Stimulated activated CD4-positive, alpha-beta T cell treated with anti-CD3 and anti-CD28 coated beads, Interleukin-15, amount 100 ng/mL, for 48 hours (primary cell): ENCODE data around the gene KCTD11.

Experiments
- DNase-seq, 2 donors: peaks; one replicate each; pipeline ENCODE4 v3.0.0-alpha.2; 2020; ENCODE audit warnings: low read depth in 2 of 2

Gene KCTD11

GRCh38 chr17:7374353-7374752 is 22.4 kb downstream of the KCTD11 start:
- DNase-seq, result no peak

DNA sequence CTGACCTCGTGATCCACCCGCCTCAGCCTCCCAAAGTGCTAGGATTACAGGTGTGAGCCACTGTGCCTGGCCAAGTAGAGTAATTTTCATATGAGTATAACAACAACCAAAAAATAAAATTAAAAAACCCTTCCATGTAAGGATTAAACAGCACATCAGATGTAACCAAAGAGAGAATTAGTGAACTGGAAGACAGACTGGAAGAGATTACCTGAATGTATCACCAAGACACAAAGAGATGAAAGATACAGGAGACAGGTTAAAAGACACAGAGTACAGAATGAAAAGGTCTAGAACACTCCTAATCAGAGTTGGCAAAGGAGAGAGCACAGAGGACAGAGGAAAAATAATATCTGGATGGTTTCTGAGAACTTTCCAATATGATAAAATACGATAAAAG is 27.2 kb downstream of the KCTD11 start:
- DNase-seq, result no peak

DNA sequence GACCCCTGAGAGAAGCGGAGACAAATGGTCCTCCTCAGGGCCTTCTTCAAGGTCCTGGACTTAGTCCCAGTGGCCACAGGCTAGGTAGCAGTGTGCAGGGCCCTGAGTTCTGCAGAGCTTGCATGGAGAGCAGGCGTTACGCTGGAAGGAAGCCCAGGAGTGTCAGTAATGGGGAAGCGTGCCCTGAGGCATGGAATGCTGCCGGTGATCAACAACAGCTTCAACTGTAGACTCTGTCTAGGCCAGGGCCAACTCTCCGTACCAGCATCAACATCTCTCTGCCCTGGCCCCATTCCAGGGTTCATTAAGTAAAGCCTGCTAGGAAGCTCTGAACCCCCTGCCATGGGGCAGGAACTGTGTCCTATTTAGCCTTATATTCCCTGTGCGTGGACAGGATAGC is 28.4 kb downstream of the KCTD11 start:
- no peak for DNase-seq

GRCh38 chr17:7380855-7381683 is 29.1 kb downstream of the KCTD11 start, which contains the start of gene TNK1:
TNK1 (plus strand) TSS chr17:7381089; CDS start chr17:7382927, 1,838 bp downstream.
- no peak for DNase-seq

- DNase-seq, result no peak
Measured at GRCh38 chr17:7382901-7383300, 30.9 kb downstream of the KCTD11 start.

- no peak for DNase-seq
Measured at GRCh38 chr17:7383371-7383741, 31.4 kb downstream of the KCTD11 start.

DNA sequence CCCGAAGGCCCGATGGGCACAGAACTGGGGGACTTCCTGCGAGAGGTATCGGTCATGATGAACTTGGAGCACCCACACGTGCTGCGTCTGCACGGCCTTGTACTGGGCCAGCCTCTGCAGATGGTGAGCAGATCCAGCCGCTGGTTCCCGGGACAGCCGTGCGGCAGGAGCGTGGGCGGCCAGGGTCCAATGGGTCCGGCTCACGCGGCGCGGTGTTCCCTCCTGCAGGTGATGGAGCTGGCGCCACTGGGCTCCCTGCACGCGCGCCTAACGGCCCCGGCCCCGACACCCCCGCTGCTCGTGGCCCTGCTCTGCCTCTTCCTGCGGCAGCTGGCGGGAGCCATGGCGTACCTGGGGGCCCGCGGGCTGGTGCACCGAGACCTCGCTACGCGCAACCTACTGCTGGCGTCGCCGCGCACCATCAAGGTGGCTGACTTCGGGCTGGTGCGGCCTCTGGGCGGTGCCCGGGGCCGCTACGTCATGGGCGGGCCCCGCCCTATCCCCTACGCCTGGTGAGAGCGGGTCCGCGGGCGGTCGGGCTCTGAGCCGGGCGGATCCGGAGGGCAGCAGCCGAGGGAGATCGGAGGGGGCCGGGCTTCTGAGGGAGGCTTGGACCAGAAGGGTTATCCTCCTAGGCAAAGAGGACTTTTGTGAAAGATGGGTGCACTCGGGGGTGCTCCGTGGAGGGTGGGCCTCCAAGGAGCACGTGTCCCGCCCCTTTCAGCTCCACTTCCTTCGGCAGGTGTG is 32.0 kb downstream of the KCTD11 start:
- DNase-seq, result peak; percentile 42 to 69

- DNase-seq, result no peak
Measured at GRCh38 chr17:7384489-7385081, 32.6 kb downstream of the KCTD11 start.

DNA sequence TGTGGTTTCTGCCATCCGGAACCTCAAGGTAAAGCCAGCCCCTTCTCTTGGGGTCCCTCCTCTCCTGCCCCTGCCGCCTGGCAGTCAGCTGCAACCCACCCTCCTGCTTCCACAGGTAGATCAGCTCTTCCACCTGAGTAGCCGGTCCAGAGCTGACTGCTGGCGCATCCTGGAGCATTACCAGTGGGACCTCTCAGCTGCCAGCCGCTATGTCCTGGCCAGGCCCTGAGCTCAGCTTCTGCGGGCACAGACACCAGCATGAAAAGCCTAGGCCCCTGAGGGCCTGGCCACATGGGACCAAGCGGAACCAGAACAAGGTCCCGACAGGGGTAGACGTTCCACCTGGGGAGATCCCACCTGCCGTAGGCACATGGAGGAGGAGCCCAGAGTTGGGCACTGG is 36.9 kb downstream of the KCTD11 start:
- DNase-seq, result no peak

GRCh38 chr17:7389924-7390910 is 38.3 kb downstream of the KCTD11 start:
- no peak for DNase-seq

GRCh38 chr17:7391307-7391706 is 39.3 kb downstream of the KCTD11 start:
- no peak for DNase-seq

DNA sequence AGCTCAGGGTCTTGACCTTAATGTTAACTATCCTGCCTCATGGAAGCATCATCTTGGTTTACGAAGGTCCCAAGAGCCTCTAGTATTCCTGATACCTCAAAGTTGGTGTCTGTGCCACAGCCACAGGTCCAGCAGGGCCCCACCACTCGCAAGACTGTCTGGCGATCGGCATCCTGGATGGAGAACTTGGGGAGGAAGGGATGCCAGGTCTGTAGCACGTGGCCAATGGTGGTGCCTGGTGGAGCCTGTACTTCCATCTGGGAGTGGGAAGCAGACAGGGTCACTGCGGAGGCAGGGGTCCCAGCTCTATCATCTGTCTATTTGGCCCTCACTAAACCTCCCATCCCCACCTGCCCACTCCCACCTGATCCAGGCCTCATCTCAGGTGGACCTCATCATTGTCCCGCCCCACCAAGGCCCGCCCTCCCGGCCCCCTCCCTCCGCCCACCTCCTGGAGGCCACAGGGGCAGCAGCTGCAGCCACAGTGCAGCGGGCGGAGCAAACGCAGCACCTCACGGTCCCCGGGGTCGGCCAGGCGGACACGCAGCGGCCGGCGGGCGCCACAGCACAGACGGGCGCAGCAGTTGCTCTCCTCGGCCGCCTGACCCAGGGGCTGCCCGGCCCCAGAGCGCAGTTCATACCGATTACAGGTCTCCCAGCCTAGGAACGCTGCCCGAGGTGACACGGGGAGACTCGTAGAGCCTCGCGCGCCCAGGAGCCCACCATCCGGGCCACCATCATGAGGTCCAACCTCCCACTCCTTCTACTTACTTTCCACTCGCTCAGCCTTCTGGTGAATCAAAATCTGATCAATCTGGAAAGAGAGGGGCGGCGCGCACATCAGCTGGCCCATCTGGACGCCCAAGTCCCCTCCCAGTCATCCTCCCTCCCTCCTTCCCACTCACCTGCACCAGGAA is 41.0 kb downstream of the KCTD11 start:
- DNase-seq, result no peak

DNA sequence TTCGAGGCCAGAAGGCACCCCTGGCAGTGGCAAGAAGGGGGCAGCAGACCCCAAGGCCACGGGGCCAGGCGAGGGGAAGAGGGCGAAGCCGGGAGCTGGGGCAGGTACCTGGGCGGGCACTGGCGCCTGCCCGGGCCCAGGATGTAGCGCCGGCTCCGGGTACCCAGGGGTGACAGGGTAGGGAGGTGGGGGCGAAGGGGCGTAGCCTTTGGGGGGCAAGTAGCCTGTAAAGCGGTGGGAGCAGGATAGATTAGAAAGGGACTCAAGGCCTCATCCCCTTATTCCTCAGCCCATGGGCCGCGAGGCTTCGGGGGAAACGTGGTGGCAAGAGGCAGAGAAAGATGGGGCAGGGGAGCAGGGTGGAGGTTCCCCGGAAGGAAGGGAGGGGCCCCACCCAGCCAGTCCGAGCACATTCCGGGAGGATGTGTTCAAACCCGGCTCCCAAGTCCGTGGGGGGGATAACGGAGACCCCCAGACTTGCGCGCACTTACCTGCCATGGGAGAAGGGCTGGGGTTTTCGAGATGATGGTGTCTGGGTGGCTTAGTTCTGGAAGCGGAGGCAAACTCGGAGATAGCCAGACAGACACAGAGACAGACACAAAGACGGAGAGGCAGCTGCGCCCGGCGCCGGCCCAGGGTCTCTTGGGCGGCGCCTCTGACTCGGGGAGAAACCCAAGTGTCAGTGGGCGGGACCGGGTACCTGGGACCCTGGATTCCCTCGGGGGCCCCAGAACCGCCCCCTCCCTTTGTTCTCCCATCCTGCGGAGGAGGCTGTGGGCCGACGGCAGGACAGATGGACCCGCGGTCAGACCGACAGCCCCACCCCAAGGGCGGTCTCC is 41.9 kb downstream of the KCTD11 start:
- DNase-seq, result peak; percentile 27 to 40

GRCh38 chr17:7394452-7395191 is 42.7 kb downstream of the KCTD11 start, which contains the start of gene PLSCR3:
PLSCR3 (minus strand) TSS chr17:7394525; CDS start chr17:7394110, 415 bp downstream.
- peak; percentile 54 to 79 for DNase-seq

GRCh38 chr17:7396147-7396546 is 44.2 kb downstream of the KCTD11 start:
- DNase-seq, result no peak

DNA sequence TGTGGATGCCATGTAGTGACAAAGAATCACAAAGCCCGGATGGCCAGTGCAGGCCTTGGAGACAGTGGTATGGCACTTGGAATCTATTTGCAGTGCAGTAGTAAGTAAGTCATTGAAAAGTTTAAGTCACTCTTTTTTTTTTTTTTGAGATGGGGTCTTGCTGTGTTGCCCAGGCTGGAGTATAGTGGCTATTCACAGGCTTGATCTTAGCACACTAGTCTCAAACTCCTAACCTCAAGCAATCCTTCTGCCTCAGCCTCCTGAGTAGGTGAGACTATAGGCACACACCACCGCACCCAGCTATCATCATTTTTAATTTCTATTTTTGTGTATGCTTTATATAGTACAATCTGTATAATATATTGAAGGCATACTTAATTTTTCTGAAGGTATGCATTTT is 46.6 kb downstream of the KCTD11 start:
- no peak for DNase-seq

- no peak for DNase-seq
Measured at GRCh38 chr17:7403043-7403726, 51.2 kb downstream of the KCTD11 start.

GRCh38 chr17:7403727-7403976 is 51.7 kb downstream of the KCTD11 start:
- no peak for DNase-seq
